GM21717 (cell line): ENCODE results near the gene CABS1.

Experiments used
- ATAC-seq: cut with Tn5 transposase; IDR thresholded peaks from one replicate; pipeline ENCODE4 v1.9.1; 2021; ENCODE audit warnings: mild to moderate bottlenecking, moderate library complexity; ENCODE audit not compliant: unreplicated experiment

CABS1 gene

DNA sequence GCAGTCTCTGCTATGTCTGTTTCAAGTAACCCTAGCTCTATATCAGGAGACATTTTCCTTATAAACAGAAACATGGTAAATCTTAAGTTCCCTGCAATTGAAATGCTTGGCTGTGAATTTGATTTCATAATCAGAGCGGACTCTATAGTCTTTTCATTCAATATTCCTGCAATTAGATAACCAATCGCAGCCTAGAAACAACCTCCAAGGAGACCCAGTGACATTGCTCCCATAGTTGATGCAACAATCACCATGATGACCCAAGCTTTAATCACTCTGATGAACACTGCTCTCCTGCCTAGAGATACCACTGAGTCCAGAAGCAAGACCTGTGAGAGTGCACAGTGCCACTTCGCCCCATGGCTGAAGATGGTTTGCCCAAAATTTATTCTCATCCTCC, at the start of gene CABS1:
CABS1 (plus strand) TSS at position 301 of the 400 bp plus-strand sequence; CDS start at position 360, 59 bp downstream.
- ATAC-seq = no peak

DNA sequence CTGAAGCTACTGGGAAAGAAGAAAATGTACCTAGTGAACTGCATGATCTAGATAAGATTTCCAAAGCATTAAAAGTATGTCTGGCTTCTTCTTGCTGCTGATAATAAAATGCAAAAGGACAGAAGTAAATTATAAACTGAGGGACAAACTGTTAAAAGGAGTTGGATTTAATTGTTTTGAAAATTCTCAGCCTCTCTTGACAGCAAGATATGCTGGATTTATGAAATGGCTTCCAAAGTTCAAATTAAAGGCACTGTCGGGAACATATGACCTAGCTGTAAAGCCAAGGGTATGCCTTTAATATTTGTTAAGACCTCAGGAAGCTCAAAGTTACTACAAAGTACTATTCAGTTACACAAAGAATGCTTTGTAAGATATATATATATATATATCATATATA, 46.1 kb upstream of the CABS1 start:
- ATAC-seq = no peak

DNA sequence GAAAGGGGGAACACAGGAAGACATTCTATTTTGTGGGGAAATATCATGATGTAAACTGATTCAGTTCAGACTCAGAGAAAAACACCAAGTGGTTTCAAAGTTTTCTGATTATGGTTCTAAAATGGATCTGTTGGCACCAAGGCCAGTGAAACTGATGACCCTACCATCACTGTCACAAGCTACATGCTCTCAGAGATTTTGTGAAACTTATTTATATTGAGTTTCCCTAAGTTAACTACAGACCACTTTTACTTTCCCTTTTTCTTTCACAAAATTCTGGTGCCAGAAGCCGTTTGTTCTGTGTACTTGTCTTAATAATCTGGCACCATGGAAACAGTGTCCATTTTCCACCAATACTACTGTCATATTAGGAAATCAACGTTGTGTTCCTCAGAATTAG, 43.4 kb upstream of the CABS1 start:
- ATAC-seq = no peak

DNA sequence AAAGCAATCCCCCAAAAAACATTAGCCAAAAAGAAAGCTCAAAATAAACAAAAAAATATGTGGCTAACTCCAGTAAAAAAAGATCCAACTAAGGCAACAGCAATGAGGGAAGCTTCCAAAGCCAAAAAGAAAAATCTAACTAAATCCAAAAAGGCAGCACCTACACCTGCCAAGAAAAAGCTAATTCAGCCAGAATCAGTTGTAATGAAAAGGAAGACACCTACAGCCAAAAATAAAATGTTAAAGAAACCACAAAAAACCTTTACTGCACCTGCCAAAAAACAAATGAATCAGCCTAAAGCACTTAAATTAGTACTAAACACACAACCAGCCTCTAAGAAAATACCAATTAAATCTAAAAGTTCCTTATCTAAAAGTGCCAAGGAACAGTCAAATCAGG, 37.2 kb upstream of the CABS1 start:
- no peak for ATAC-seq

DNA sequence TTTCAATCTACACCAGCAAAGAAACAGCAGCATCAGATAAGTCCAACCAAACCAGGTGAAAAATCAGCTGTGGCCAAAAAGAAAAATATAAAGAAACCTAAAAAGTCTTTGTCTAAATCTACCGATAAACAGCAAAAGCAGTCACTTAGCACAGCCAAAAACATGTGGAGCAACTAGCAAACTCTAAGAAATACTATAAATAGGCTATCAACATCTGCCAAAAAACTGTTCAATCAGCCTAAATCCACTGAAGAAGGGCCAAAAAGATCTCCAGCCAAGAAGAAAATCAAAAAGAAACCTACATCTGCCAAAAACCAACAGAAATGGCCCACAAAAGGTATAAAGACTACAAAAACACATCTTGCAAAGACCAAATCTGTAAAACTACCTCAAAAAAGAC, 36.7 kb upstream of the CABS1 start:
- no peak for ATAC-seq

DNA sequence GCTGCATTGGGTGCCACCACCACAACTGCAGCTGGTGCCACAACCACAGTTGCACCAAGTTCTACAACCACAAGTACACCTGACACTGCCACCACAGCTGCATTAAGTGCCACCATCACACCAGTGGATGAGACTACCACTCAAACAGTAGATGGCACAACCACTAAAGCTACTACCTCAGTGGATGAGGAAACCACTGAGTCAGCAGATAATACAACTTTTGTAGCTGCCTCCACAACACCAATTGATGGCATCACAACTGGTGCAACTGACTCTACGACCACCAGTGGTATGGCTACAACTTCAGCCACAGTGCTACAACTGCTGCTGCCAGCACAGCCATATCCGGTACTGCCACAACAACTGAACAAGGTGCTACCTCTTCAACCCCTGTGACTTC, 35.1 kb upstream of the CABS1 start:
- no peak for ATAC-seq

DNA sequence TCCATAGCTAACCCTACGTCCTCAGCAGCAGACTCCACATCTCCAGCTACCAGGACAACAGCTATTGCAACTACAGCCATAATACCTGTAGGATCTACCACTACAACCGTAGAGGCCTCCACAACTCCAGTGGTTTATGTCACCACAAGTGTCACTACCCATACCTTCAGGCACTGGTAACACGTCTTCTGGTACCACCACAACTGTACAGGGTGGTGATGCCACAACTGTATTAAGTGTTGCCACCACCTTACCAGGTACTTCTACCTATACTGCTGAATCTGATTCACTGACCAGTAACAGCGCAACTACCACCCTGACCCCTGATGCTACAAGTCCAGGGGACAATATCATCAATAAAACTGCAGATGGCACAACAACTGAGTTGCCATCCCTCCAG, 34.6 kb upstream of the CABS1 start:
- ATAC-seq = no peak

DNA sequence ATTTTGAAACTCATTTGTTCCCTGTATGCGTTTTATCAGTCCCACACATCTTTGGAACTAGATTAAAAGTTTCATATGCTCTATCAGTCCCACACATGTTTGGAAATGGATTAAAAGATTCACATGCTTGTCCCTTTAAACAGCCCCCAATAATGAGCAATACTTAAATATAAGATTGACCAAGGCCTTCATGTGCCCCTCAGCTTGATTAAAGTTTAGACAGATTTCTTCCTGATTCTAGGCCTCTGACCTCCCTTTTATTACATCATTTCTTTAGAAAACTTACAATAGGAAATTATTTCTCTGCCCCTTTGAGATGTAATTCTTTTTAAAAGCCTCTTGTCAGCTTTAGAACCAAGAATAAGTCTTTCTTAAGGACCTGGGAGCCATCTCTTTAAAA, 31.7 kb upstream of the CABS1 start:
- no peak for ATAC-seq

DNA sequence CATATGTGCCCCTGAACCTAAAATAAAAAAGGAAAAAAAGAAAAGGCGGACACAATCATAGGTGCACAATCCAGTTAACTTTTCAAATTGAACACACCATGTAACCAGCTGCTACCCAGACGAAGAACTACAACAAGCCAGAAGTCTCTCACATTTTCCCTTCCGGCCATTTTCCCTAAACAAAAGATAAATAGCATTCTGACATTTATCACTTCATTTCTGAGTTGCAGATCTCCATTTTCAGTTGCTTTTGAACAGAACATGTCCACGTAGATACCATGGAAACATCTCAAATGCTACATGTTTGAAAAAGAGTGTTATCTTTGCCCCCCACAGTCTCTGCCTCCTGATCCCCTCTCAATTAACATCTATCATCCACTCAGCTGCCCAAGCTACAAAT, 29.2 kb upstream of the CABS1 start:
- no peak for ATAC-seq

DNA sequence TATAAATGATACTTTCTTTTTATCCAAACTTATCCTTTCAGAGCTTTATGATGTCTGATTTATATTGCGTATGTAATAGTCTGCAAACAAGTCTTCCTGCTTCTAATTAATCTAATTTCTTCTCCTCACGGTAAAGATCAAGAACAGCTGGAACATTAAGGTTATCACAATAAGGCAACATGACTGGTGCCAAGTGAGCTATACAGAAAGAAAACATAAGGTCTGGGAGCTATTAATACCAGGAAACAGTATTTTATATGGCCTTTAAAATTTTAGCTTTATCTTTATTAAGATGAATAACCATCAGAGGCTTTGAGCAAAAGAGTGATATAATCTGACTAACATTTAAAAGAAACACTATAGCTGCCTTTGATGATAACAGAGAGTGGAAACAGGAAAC, 28.7 kb upstream of the CABS1 start:
- no peak for ATAC-seq

DNA sequence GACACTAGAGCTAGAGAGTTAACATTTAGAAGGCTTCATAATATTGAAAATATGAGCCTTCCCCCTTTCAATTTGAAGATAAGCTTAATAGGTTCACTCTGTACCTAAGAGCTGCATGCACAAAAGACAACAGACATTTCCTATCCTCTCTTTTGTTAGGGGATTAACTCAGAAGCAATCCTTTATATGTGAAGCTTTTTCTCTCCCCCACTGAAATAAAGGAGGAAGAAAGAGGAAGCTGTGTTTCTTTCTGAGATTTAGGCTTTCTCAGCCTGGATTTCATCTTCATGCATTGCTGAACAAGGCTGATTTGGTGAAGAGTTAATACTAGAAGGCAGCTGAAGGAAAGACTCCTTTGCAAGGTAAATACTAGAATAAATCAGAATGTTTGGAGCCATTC, 21.0 kb upstream of the CABS1 start:
- ATAC-seq = no peak

DNA sequence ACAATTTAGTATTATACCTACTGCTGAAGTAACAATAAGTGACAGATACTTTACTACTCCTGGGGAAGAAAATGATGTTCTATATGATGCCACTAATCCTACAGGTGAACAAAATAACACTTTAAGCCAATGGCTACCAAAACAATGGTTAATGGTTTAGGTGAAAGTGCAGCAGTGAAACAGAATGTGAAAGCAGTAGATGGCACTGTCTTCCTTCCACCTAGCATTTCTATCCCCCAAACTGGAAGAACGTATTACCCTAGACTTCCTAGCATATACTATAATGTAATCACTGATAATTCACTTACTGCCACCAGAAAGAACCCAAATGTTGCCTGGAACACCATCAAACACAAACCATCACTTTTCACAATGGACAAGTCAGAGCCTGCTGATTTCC, 18.9 kb upstream of the CABS1 start:
- peak; percentile 59 for ATAC-seq

DNA sequence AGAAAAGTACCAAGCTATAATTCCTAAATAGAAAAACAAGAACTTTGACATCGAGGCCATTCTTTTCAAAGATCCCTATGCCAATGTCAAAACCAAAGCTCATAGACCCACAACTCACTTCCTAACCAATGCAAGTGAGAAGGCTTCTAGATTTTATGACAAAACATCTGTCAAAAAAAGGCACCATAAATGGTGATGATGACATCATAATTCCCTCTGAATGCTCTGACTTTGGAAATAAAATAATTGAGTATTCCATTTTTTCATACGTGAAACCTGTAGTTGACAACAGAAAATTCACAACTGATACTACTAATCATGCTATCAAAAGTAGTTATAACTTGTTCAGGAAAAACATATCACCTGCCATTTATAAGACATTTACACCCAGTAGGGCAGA, 8.7 kb upstream of the CABS1 start:
- no peak for ATAC-seq

DNA sequence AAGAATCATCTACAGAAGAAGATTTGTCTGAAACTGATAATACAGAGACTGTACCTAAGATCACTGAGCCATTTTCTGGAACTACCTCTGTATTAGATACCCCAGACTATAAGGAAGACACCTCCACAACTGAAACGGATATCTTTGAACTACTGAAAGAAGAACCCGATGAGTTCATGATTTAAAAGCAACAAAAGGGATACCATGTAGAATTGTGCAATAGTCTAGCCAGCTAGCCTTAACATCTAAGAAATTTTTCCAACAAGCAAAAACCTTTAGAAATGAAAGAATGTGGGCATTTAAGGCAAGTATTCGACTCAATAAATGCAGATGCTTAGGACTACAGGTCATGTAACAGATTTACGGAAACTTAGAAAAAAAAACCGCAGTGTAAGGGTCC, 1.3 kb downstream of the CABS1 start:
- ATAC-seq = no peak

DNA sequence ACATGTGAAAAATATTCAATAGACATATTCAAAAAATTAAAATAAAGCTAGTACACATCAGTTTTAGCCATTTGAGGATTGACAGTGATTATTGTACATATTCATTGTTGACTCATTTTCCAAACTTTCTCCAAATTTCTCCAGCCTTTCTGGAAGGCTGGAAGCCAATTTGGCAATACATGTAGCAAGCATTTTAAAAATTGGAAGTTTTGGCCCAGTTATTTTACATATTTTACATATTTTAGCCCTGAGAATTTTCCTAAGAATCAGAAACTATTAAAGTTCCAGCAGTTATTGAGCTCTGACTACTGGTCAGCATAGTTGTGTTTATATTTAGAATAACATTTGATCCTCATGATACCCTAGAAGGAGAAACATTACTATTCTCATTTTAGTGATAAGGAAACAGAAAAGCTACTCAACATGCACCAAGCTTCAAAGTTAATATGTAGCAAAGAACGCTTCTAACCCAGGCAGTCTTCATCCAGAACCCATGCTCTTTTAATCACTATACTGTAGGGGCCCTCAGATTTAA, 3.2 kb downstream of the CABS1 start:
- no peak for ATAC-seq

DNA sequence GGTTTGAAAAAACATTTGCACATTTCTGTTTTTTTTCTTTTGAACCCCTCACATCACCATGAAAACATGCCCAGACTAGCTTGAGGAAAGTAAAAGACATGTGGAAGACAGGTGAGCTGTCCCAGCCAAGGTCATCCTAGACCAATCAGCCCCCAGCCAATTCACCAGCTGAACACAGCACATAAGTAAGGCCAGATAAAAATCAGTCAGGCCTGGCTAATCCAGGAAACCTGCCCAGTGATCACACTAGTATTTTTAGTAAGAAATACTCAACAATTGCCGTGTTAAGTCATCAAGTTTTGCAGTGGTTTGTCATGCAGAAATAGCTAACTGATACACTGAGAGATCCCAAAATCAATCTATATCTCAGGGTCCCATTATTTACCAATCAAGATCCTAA, 21.4 kb downstream of the CABS1 start:
- no peak for ATAC-seq

DNA sequence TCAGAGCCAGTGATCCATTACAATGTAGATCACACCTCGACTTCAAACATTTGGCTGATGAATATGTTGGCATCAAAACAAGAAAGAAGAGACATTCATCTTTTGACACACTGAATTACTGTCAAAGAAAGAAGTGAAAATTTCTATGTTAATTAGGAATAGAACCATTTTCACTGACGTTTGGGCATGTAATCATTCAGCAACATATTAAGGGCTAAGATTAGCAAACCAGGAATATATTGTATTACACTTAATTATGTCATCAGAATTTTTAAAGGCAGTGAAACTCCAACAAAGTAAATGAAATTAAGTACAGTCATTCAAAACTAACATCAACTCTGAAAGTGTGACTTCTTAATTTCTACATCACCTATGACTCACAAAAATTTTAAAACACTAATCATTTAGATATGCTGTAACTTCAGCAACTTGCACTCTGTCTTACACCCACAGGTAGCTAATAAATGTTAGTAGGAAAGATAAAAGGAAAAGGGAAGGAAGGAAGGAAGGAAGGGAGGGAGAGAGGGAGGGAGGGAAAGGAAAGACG, 24.4 kb downstream of the CABS1 start:
- no peak for ATAC-seq

DNA sequence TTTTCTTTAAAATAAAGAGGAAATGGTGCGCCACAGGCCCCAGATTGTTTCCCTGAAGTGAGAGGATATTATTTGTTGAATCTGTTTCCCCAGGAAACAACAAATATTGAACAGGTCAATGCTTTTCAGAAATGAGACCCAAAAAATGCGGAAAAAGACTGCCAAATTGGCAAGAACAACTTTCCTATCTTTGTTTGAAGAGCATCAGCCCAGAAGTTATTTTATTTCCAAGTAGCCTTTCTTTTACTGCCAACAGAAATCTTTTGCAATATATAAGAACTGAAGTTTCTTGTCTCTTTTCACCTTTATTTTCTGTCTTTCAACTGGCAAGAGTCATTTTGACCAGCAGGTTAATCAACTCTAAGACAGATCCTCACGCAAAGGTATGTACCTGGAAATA, 25.7 kb downstream of the CABS1 start, which contains the start of gene SMR3A:
SMR3A (plus strand) TSS at position 301 of the 400 bp plus-strand sequence. CDS start 1,356 bp downstream, outside the sequence.
- ATAC-seq = no peak

DNA sequence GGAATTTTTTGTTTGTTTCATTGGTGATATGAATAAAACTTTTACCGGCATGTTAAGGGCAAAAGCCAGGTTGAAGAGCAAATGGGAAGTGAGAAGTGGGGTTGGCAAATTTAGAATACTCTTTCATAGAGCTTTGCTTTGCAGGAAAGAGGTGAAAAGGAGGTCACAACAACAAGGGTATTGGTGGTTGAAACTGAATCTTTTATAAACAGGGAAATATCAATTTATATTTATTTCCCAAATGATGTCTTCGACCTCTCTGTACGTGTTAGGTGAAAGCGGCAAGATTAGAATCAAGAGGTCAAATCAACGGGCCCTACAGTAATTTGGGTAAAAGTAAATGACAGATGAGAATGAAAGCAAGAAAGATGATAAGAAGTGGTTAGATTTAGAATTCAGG, 29.2 kb downstream of the CABS1 start:
- no peak for ATAC-seq

DNA sequence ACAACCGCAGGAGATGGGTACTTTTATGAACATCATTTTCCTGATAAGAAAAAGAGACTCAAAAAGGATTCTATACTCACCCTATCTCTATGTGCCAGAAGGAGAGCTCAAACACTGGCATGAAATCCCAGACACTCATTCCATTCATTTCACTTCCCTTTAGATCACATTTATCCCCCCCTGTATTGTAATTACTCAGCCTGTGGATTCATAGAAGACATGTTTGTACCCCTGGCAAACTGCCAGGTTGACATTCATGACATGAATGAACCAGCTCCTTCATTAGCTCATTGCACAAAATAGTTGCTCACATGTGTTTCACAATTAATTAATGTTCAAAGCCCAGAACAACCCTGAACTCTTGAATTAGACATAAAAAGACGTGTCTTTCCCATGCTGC, 30.7 kb downstream of the CABS1 start:
- ATAC-seq = no peak

DNA sequence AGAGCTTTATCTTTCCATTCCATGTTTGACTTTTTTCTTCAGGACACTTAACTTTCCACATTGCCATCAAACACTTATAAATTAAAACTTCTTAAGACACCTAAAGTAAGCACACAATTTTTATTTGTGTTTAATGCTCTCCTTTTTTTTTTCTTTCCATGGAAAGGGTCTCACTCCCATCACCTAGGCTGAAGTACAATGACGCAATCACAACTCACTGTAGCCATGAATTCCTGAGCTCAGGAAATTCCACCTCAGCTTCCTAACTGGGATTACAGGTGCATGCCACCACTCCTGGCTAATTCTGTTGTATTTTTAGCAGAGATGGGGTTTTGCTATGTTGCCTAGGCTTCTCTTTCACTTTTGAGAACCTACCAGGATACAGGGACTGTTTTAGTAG, 33.0 kb downstream of the CABS1 start:
- ATAC-seq = no peak

DNA sequence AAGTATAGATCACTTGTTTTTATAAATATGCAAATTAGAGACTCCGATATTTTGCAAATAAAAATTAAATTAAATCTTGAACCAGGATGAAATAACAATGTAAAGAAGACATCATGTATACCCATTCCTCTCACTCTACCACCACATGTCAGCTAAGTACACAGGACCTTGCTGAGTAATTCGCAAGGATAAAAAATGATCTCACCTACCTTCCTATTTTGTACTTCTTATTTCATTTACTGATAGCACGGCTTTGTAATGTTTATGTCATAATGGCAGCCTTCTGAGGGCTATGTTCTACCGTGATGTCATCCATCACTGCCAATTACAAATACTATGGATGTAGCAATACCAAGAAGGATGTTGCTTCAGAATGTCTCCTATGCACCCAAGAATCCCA, 37.2 kb downstream of the CABS1 start:
- no peak for ATAC-seq

DNA sequence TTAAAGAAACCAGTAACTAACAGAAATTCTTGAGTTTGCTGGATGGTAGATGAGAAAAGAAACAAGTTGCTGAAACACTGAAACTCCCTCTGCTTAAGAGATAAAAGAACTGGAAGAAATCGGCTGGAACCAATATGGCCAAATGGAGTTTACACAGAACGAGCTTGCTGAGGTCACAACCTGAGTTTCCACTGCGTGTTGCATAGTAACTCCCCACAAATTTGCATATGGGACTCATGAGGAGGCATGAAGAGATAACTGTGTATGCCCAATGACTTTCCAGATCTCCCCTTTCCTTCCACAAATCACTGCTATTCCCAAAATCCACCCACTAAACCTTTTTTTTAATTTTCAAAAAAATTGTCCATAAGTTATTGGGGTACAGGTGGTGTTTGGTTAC, 38.0 kb downstream of the CABS1 start:
- no peak for ATAC-seq
